GM13976 (cell line): ENCODE results near the gene ANLN.

Source experiments
- DNase-seq: peaks from one replicate; pipeline ENCODE4 v3.0.0; 2012; ENCODE audit warnings: low spot score
- in situ Hi-C: fragments of 300-500 bp; cut with MboI; formaldehyde crosslinking; loops from one replicate; pipeline ENCODE4 v1.12.0; 2022; ENCODE audit warnings: low sequenced_read_pairs, mixed read lengths, inconsistent platforms; ENCODE audit not compliant: unreplicated experiment
- TF ChIP-seq, protein P1 (sequence below): IDR thresholded peaks from 2 replicates; pipeline ENCODE4 v1.5.1; 2012; ENCODE audit warnings: borderline replicate concordance, mild to moderate bottlenecking; ENCODE audit not compliant: insufficient read depth; ENCODE audit errors: extremely low read depth, missing control alignments, control extremely low read depth

The ANLN gene

DNA sequence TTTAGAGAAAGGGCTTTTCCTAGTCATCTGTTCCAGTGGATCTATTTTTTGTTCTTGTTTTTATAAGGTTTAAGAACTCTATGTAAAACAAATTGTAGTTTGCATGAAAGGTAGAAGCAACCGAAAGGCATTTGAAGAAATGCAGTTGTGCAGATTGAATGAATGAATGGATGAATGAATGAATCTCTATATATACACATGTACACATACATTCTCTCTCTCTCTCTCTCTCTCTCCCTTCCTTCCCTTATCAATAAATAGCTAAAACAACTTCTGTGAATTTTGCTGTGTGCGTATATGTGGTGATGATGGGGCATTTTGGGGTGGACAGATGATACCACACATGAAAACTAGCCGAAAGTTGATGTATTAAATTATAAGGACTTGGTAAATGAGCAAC is 32.4 kb downstream of the ANLN start:
- in situ Hi-C loops: no loop called here
- TF ChIP-seq, protein P1, sequence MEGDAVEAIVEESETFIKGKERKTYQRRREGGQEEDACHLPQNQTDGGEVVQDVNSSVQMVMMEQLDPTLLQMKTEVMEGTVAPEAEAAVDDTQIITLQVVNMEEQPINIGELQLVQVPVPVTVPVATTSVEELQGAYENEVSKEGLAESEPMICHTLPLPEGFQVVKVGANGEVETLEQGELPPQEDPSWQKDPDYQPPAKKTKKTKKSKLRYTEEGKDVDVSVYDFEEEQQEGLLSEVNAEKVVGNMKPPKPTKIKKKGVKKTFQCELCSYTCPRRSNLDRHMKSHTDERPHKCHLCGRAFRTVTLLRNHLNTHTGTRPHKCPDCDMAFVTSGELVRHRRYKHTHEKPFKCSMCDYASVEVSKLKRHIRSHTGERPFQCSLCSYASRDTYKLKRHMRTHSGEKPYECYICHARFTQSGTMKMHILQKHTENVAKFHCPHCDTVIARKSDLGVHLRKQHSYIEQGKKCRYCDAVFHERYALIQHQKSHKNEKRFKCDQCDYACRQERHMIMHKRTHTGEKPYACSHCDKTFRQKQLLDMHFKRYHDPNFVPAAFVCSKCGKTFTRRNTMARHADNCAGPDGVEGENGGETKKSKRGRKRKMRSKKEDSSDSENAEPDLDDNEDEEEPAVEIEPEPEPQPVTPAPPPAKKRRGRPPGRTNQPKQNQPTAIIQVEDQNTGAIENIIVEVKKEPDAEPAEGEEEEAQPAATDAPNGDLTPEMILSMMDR: no peak
- no peak for DNase-seq

DNA sequence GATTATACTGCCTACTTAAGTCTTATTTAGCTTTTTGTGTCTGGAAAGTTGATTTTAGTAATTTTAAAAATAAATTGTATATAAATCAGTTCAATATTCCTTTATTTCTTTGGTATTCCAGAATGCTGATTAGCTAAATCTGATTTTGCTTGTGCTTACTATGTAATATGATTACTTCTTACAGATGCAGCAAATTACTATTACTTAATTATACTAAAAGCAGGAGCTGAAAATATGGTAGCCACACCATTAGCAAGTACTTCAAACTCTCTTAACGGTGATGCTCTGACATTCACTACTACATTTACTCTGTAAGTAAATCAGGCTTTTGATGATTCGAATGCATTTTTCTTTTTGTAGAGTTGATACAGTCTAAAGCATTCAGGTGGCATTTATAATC is 34.0 kb downstream of the ANLN start:
- in situ Hi-C loops: no loop called here
- no peak for DNase-seq
- TF ChIP-seq, protein P1: no peak

DNA sequence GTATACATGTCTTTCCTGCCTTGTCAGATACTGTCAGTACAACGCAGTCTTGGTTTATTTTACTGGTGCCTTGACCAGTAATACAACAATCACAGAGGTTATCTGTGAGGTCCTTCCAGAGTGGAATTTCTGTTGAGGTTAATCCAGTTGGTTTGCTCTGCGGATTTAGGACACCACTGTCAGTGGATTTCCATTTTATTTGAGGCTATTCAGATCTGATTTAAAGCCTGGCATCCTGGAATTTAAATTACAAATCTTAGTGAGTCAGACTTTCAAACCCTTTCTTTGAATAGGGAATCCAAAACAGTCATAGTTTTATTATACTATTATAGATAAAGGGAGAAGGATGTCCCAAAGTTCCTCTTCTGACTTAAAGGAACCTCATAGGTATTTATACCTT is 40.5 kb downstream of the ANLN start:
- TF ChIP-seq, protein P1: no peak
- no peak for DNase-seq
- in situ Hi-C loops: no loop called here

DNA sequence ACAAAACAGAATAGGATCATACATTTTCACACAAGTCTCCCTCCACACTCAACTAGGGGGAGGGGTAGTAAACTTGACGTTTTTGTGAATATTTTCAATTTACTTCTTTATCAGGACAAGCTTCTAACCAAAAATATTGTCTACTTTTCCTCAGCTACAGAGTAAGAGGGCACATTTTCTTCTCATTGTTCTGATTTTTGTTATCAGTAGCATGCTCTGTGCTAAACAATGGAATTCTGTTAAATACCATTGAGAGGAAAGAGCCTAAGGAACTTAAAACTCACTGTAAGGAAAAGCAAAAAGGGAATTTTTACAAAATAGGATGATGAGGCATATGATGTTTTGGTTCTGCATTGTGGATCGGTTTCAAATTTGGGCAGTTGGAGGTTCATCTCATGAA is 41.2 kb downstream of the ANLN start:
- no peak for DNase-seq
- TF ChIP-seq, protein P1: no peak
- in situ Hi-C loops: no loop called here

DNA sequence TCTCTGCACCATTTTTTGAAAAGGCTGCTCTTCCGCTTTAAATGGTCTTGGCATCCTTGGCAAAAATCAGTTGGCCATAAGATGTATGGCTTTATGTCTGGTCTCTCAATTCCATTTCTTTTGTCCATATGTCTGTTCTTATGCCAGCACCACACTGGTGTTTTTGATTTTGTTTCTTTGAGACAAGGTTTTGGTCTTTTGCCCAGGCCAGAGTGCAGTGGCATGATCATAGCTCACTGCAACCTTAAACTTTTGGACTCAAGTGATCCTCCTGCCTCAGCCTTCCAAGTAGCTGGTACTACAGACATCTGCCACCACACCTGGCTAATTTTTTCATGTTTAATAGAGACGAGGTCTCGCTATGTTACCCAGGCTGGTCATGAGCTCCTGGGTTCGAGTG is 48.5 kb downstream of the ANLN start:
- TF ChIP-seq, protein P1: no peak
- DNase-seq: no peak
- in situ Hi-C loops: no loop called here

DNA sequence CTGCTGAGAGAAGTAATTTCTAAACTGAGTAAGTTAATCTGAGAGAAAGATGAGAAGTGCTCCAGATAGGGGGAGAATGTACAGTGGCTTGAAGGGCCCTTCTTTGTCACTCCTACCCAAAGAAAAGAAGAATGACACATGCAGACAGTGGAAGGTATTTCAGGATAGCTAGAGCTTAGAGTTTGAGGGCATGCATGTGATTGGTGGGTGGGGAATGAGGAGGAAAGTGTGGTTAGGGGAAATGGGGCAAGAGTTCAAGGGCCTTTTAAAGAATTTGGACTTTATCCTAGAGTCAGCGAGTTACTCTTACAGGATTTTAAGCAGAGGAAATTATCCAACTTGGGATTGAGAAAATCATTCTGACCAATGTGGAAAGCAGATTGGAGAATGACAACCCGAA is 50.0 kb downstream of the ANLN start:
- DNase-seq: no peak
- in situ Hi-C loops: no loop called here
- TF ChIP-seq, protein P1: no peak

DNA sequence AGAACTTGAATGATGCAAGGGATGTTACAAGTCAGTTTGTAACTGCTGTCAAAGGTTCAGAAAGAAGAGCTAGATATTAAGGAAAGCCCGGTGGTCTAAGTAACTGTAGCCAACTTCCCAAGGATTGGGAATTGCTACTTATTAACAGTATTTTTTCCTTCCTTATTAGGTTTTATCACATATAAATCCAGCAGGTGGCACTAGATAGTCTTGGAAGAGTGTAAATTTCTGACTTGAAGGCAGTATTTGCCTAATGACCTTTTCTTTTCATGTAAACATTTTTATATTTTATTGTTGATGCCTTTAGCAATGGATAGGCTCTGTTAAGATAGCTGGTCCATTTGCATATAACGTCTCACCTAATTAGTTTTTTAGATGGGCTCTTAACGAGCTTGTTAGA is 51.2 kb downstream of the ANLN start:
- DNase-seq: peak; percentile 26
- in situ Hi-C loops: no loop called here
- TF ChIP-seq, protein P1: no peak
